IMR-90 (cell line): ENCODE results near the gene ASF1A. TPM values are rescaled to one million over a fixed set of nuclear protein-coding genes. Genes with fewer than 3 reads are reported as not detected.

Source experiments
- ATAC-seq: fragments of 200-7000 bp; cut with Tn5 transposase; 2 replicates; pipeline ENCODE4 v1.9.1; 2020; ENCODE audit warnings: low read depth, mild to moderate bottlenecking, moderate library complexity
- Bru-seq: library from RNA; stranded (reverse); fragments of 400-500 nt; gene quantifications from one replicate; lab custom pipeline; 2021; lab: Mats Ljungman, UMichigan
- BruChase-seq, 2 experiments: library from RNA; stranded (reverse); fragments of 400-500 nt; gene quantifications; one replicate each; lab custom pipeline; 2021; lab: Mats Ljungman, UMichigan
- BruUV-seq: library from RNA; stranded (reverse); fragments of 400-500 nt; replicated peaks from 2 replicates; lab custom pipeline; 2021; lab: Mats Ljungman, UMichigan
- CTCF ChIA-PET: fragments of 300-600 bp; formaldehyde crosslinking; extraction: SDS; loops from one replicate; lab custom pipeline; 2021; ENCODE audit warnings: antibody characterized with exemption; lab: Yijun Ruan, JAX
- POLR2A ChIA-PET: fragments of 300-600 bp; sonication (Branson Sonifier 250); formaldehyde crosslinking; loops from one replicate; lab custom pipeline; 2022; ENCODE audit warnings: antibody characterized with exemption; ENCODE audit not compliant: unreplicated experiment; lab: Charles Lee
- DNase-seq: peaks from one replicate; pipeline ENCODE4 v3.0.0; 2013
- H2AFZ ChIP-seq: replicated peaks from 2 replicates; pipeline ENCODE3; 2013; ENCODE audit warnings: low read length, mild to moderate bottlenecking; ENCODE audit not compliant: poor library complexity
- H2AK5ac ChIP-seq: 2 replicates; pipeline ENCODE4 v1.6.1; 2013; ENCODE audit warnings: low read depth, low read length, inconsistent platforms
- H2AK9ac ChIP-seq: replicated peaks from 2 replicates; pipeline ENCODE3; 2013; ENCODE audit warnings: mild to moderate bottlenecking, low read depth, low read length, moderate library complexity; ENCODE audit not compliant: poor library complexity
- H2BK120ac ChIP-seq: 2 replicates; pipeline ENCODE4 v1.6.1; 2013; ENCODE audit warnings: low read depth, low read length, inconsistent platforms
- H2BK15ac ChIP-seq: 3 replicates; pipeline ENCODE4 v1.6.1; 2013; ENCODE audit warnings: low read depth, low read length, inconsistent platforms
- H2BK20ac ChIP-seq: 2 replicates; pipeline ENCODE4 v1.6.1; 2013; ENCODE audit warnings: low read depth, mild to moderate bottlenecking, inconsistent platforms, low read length, moderate library complexity
- H2BK5ac ChIP-seq: 2 replicates; pipeline ENCODE4 v1.6.1; 2013; ENCODE audit warnings: mild to moderate bottlenecking, low read depth, low read length, inconsistent platforms; ENCODE audit not compliant: poor library complexity, severe bottlenecking
- H3K14ac ChIP-seq: replicated peaks from 2 replicates; pipeline ENCODE4 v1.6.1; 2013; ENCODE audit warnings: low read depth, low read length, inconsistent platforms
- H3K18ac ChIP-seq: 2 replicates; pipeline ENCODE4 v1.6.1; 2013; ENCODE audit warnings: low read depth, low read length, control low read depth
- H3K23ac ChIP-seq: 2 replicates; pipeline ENCODE4 v1.6.1; 2013; ENCODE audit warnings: low read depth, low read length, inconsistent platforms
- H3K27ac ChIP-seq: 2 replicates; pipeline ENCODE4 v1.5.1; 2013; ENCODE audit warnings: mild to moderate bottlenecking, control low read depth, low read length; ENCODE audit not compliant: insufficient read depth
- H3K27me3 ChIP-seq: 2 replicates; pipeline ENCODE4 v1.6.1; 2013; ENCODE audit warnings: low read length; ENCODE audit not compliant: control insufficient read depth, insufficient read depth
- H3K36me3 ChIP-seq: 2 replicates; pipeline ENCODE4 v1.6.1; 2013; ENCODE audit warnings: low read length, mixed read lengths; ENCODE audit not compliant: control insufficient read depth, insufficient read depth
- H3K4ac ChIP-seq: 2 replicates; pipeline ENCODE4 v1.6.1; 2013; ENCODE audit warnings: low read depth, low read length, inconsistent platforms
- H3K4me1 ChIP-seq: 2 replicates; pipeline ENCODE4 v1.6.1; 2013; ENCODE audit warnings: low read length, mixed read lengths; ENCODE audit not compliant: control insufficient read depth, insufficient read depth
- H3K4me2 ChIP-seq: 2 replicates; pipeline ENCODE4 v1.6.1; 2013; ENCODE audit warnings: low read depth, mild to moderate bottlenecking, control low read depth, low read length, moderate library complexity
- H3K4me3 ChIP-seq: 2 replicates; pipeline ENCODE4 v1.5.1; 2013; ENCODE audit warnings: low read depth, mild to moderate bottlenecking, control low read depth, low read length, moderate library complexity; ENCODE audit not compliant: insufficient read depth
- H3K56ac ChIP-seq: 2 replicates; pipeline ENCODE4 v1.6.1; 2013; ENCODE audit warnings: low read length, inconsistent platforms; ENCODE audit not compliant: insufficient read depth; ENCODE audit errors: extremely low read depth
- H3K79me1 ChIP-seq, 2 experiments: 2 replicates each; pipeline ENCODE4 v1.6.1; 2013; ENCODE audit warnings: low read length in 2 of 2, inconsistent platforms in 1 of 2, low read depth in 1 of 2
- H3K9ac ChIP-seq: 2 replicates; pipeline ENCODE4 v1.6.1; 2013; ENCODE audit warnings: low read depth, low read length, control low read depth
- H3K9me1 ChIP-seq: 2 replicates; pipeline ENCODE4 v1.6.1; 2013; ENCODE audit warnings: low read length, inconsistent platforms; ENCODE audit not compliant: insufficient read depth
- H3K9me3 ChIP-seq: 2 replicates; pipeline ENCODE4 v1.6.1; 2013; ENCODE audit warnings: low read length; ENCODE audit not compliant: control insufficient read depth, insufficient read depth
- H4K20me1 ChIP-seq: 2 replicates; pipeline ENCODE4 v1.6.1; 2013; ENCODE audit warnings: low read length, inconsistent platforms; ENCODE audit not compliant: insufficient read depth
- H4K5ac ChIP-seq: 2 replicates; pipeline ENCODE4 v1.6.1; 2013; ENCODE audit warnings: mild to moderate bottlenecking, low read depth, low read length, control low read depth
- H4K8ac ChIP-seq, 2 experiments: 2 replicates each; pipeline ENCODE4 v1.6.1; 2013; ENCODE audit warnings: low read depth in 2 of 2, low read length in 2 of 2, control low read depth in 1 of 2, inconsistent platforms in 1 of 2
- H4K91ac ChIP-seq: 2 replicates; pipeline ENCODE4 v1.6.1; 2013; ENCODE audit warnings: low read depth, low read length, inconsistent platforms; ENCODE audit not compliant: insufficient read depth
- BHLHE40 ChIP-seq: fragments of 150-350 bp; IDR thresholded peaks from 2 replicates; pipeline ENCODE4 v1.6.1; 2016; ENCODE audit warnings: mild to moderate bottlenecking, low read depth, low read length
- CEBPB ChIP-seq: IDR thresholded peaks from 2 replicates; pipeline ENCODE4 v1.6.1; 2012; ENCODE audit warnings: low read depth, low read length, improper control_type of control experiment
- CHD1 ChIP-seq: IDR thresholded peaks from 2 replicates; pipeline ENCODE4 v1.6.1; 2012; ENCODE audit warnings: low read depth, low read length, improper control_type of control experiment
- ELK1 ChIP-seq: fragments of 150-350 bp; IDR thresholded peaks from 2 replicates; pipeline ENCODE4 v1.6.1; 2016; ENCODE audit warnings: low read depth, mild to moderate bottlenecking, low read length, moderate library complexity, borderline replicate concordance
- FOS ChIP-seq: fragments of 150-350 bp; IDR thresholded peaks from 2 replicates; pipeline ENCODE4 v1.6.1; 2016; ENCODE audit warnings: low read depth, low read length
- MAFK ChIP-seq: IDR thresholded peaks from 2 replicates; pipeline ENCODE4 v1.6.1; 2012; ENCODE audit warnings: low read depth, low read length, improper control_type of control experiment
- MAZ ChIP-seq: IDR thresholded peaks from 2 replicates; pipeline ENCODE4 v1.6.1; 2012; ENCODE audit warnings: low read depth, mild to moderate bottlenecking, low read length, improper control_type of control experiment, moderate library complexity, borderline replicate concordance
- MXI1 ChIP-seq: IDR thresholded peaks from 2 replicates; pipeline ENCODE4 v1.6.1; 2012; ENCODE audit warnings: low read depth, mild to moderate bottlenecking, low read length, moderate library complexity, borderline replicate concordance
- NFE2L2 ChIP-seq: fragments of 150-350 bp; IDR thresholded peaks from 2 replicates; pipeline ENCODE4 v1.6.1; 2016; ENCODE audit warnings: low read depth, mild to moderate bottlenecking, low read length
- POLR2A ChIP-seq: IDR thresholded peaks from 2 replicates; pipeline ENCODE4 v1.6.1; 2012; ENCODE audit warnings: mild to moderate bottlenecking, low read depth, low read length
- RAD21 ChIP-seq: IDR thresholded peaks from 2 replicates; pipeline ENCODE4 v1.6.1; 2012; ENCODE audit warnings: low read length, improper control_type of control experiment
- RCOR1 ChIP-seq: IDR thresholded peaks from 2 replicates; pipeline ENCODE4 v1.6.1; 2012; ENCODE audit warnings: mild to moderate bottlenecking, low read length, improper control_type of control experiment; ENCODE audit not compliant: insufficient replicate concordance
- RFX5 ChIP-seq: IDR thresholded peaks from 2 replicates; pipeline ENCODE4 v1.8.0; 2012; ENCODE audit warnings: low read depth, mild to moderate bottlenecking, low read length, moderate library complexity
- SMC3 ChIP-seq: fragments of 150-350 bp; IDR thresholded peaks from 2 replicates; pipeline ENCODE4 v1.6.1; 2016; ENCODE audit warnings: low read depth, mild to moderate bottlenecking, antibody characterized with exemption, low read length, moderate library complexity
- WGBS, 2 experiments: methylation state at CpG; one replicate each; pipeline versions ENCODE4 v1.1.5 to v1.1.7; 2013; ENCODE audit warnings: missing lambda C conversion rate in 2 of 2; ENCODE audit not compliant: insufficient read length in 1 of 2; ENCODE audit errors: extremely low coverage in 2 of 2; 5-methylcytosine and 5-hydroxymethylcytosine counted together
- dilution Hi-C: fragments of 300-500 bp; cut with HindIII; formaldehyde crosslinking; loops from one replicate; pipeline ENCODE4 v1.14.3; 2018; ENCODE audit warnings: low sequenced_read_pairs; ENCODE audit not compliant: unreplicated experiment
- in situ Hi-C: fragments of 300-500 bp; cut with MboI; formaldehyde crosslinking; loops from 3 replicates; pipeline ENCODE4 v1.14.3; 2019; ENCODE audit warnings: low sequenced_read_pairs, inconsistent platforms, mixed read lengths
- intact Hi-C: fragments of 100-400 bp; cut with micrococcal nuclease; formaldehyde crosslinking; loops from 2 replicates; pipeline ENCODE4 v1.10.0; 2022
- long read RNA-seq: library from polyadenylated mRNA; unstranded; transcript quantifications from one replicate; pipeline ENCODE4 v2.0.0, GENCODE V29; 2021; ENCODE audit not compliant: unreplicated experiment
- polyA plus RNA-seq, 3 experiments: library from polyadenylated mRNA; depleted of rRNA; stranded (reverse); fragments of >200 nt; gene quantifications; 2 replicates each; pipeline ENCODE4 v1.2.3, GENCODE V29; 2012; ENCODE audit warnings: low replicate concordance in 1 of 3
- total RNA-seq: library from RNA; depleted of rRNA; stranded (reverse); fragments of >200 nt; gene quantifications from 2 replicates; pipeline ENCODE4 v1.2.3, GENCODE V29; 2012; rRNA removed
- TF ChIP-seq, protein P1 (sequence below): fragments of 150-350 bp; IDR thresholded peaks from 2 replicates; pipeline ENCODE4 v1.6.1; 2017; ENCODE audit warnings: mild to moderate bottlenecking, antibody characterized with exemption, low read length, low read depth

The ASF1A gene
- total RNA-seq (11.1 and 24.4 TPM in 2 replicates), polyA plus RNA-seq (2012; rRNA removed) (7.2 and 10.1 TPM in 2 replicates), Bru-seq, nascent RNA (percentile 64 among the genes with signal in this experiment), BruChase-seq, experiment 1, labeled RNA remaining after a 6-hour chase (percentile 57 among the genes with signal in this experiment), BruChase-seq, experiment 2, labeled RNA remaining after a 2-hour chase (percentile 61 among the genes with signal in this experiment)
- polyA plus RNA-seq (2012; cell fraction: cytosol; rRNA removed) = 3.5 and 5.2 TPM in 2 replicates
- 1.7 and 6.5 TPM in 2 replicates for polyA plus RNA-seq (2012; cell fraction: nucleus; rRNA removed; ENCODE audit: low replicate concordance)
- long read RNA-seq, transcript ASF1A-201 (4 exons, 2,362 nt) = major isoform, 31 of 34 reads
- long read RNA-seq, partial matches to known transcripts = 1 of 34 reads
- long read RNA-seq, other reads (novel, unspliced or antisense) = 2 of 34 reads

- H2BK120ac ChIP-seq = peak within 1 kb of the TSS; percentile 21
- H3K18ac ChIP-seq = peak within 1 kb of the TSS; percentile 66
- peak within 1 kb of the TSS; percentile 60 for H3K4ac ChIP-seq
- peaks cover under 1% of the 10 kb centered on the region; the same call in 1 of the 2 replicates for H3K9me1 ChIP-seq
- H2BK5ac ChIP-seq = peak within 1 kb of the TSS; percentile 81
- peaks cover 2% of the 10 kb centered on the region; the same call in 1 of the 2 replicates for H3K4me1 ChIP-seq
- peak within 1 kb of the TSS; percentile 93 for H3K56ac ChIP-seq
- peak within 1 kb of the TSS; percentile 41; the same call in 1 of the 2 replicates for H2BK20ac ChIP-seq
- no peaks in the 10 kb centered on the region for H4K20me1 ChIP-seq
- ChIA-PET CTCF (interaction anchor here (0.5 kb wide), 1 partner anchor 502 kb away, joined by 3 read pairs; no protein-coding TSS in a partner anchor), POLR2A (no interaction called here)
- H3K4me2 ChIP-seq = peak within 1 kb of the TSS; percentile 80
- H3K27ac ChIP-seq = peak within 1 kb of the TSS; percentile 79
- no peaks in the 10 kb centered on the region for H3K27me3 ChIP-seq
- H2AFZ ChIP-seq = peak within 1 kb of the TSS; percentile 87
- DNase-seq (peak; percentile 98), ATAC-seq (peak; percentile 89)
- H3K36me3 ChIP-seq = no peaks in the 10 kb centered on the region; the same call in 1 of the 2 replicates
- H2BK15ac ChIP-seq = peak within 1 kb of the TSS; percentile 27; the same call in 1 of the 3 replicates
- H2AK5ac ChIP-seq = peak within 1 kb of the TSS; percentile 2; the same call in 1 of the 2 replicates
- H4K8ac ChIP-seq = peak within 1 kb of the TSS; percentile 77 to 80
- H3K9ac ChIP-seq = peak within 1 kb of the TSS; percentile 89
- H3K4me3 ChIP-seq = peak within 1 kb of the TSS; percentile 79
- H3K23ac ChIP-seq = peak within 1 kb of the TSS; percentile 69
- H4K91ac ChIP-seq = peak within 1 kb of the TSS; percentile 81
- peak within 1 kb of the TSS; percentile 82 for H2AK9ac ChIP-seq
- dilution Hi-C loops = no loop called here
- intact Hi-C loops = loop anchor here (1.0 to 10.0 kb wide), 6 partner anchors 41 to 339 kb away; partner anchors contain the start of genes FAM184A and MCM9
- peak within 1 kb of the TSS; percentile 80 for H3K14ac ChIP-seq
- in situ Hi-C loops = no loop called here
- peak within 1 kb of the TSS; percentile 57 for H4K5ac ChIP-seq
- WGBS, 2 experiments = no CpG with 5 or more reads among the region's 51 CpGs
- BruUV-seq = no TSS peak
- H3K9me3 ChIP-seq = no peaks in the 10 kb centered on the region
- peaks cover 24 to 48% of the 10 kb centered on the region in 2 experiments for H3K79me1 ChIP-seq
- TF ChIP-seq POLR2A = peak; percentile 49
- TF ChIP-seq MXI1 = peak; percentile 35; the same call in 1 of the 2 replicates
- no peak for TF ChIP-seq MAFK
- no peak for TF ChIP-seq CEBPB
- TF ChIP-seq, protein P1, sequence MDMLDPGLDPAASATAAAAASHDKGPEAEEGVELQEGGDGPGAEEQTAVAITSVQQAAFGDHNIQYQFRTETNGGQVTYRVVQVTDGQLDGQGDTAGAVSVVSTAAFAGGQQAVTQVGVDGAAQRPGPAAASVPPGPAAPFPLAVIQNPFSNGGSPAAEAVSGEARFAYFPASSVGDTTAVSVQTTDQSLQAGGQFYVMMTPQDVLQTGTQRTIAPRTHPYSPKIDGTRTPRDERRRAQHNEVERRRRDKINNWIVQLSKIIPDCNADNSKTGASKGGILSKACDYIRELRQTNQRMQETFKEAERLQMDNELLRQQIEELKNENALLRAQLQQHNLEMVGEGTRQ = no peak
- no peak for TF ChIP-seq BHLHE40
- no peak for TF ChIP-seq NFE2L2
- TF ChIP-seq RCOR1 = peak; percentile 92
- peak; percentile 64 for TF ChIP-seq RAD21
- no peak for TF ChIP-seq ELK1
- peak; percentile 58 for TF ChIP-seq SMC3
- TF ChIP-seq RFX5 = peak; percentile 41; the same call in 1 of the 2 replicates
- TF ChIP-seq FOS = no peak
- TF ChIP-seq CHD1 = no peak; the same call in 1 of the 2 replicates
- peak; percentile 80; the same call in 1 of the 2 replicates for TF ChIP-seq MAZ
These were observed at the start of gene ASF1A for GRCh38 chr6:118893807-118894424. TSS of gene ASF1A (plus strand) at chr6:118894152. CDS start at chr6:118894414, 262 bp downstream.
